Urinary bladder (tissue), 4 donors: Measurements from ENCODE around the gene MEIOC. TPM values are rescaled to one million over a fixed set of nuclear protein-coding genes. Genes with fewer than 3 reads are reported as not detected.
"Not testable (repeated sequence)": the region's sequence is repeated elsewhere in the genome, so short reads cannot be mapped to it uniquely, and the experiment has no call there.

Experiments
- DNase-seq: peaks from one replicate; pipeline ENCODE4 v3.0.0-alpha.2; 2015; ENCODE audit errors: extremely low spot score
- H3K27ac ChIP-seq: one replicate; pipeline ENCODE4 v1.5.1; 2013; ENCODE audit warnings: low read depth, mild to moderate bottlenecking, moderate library complexity
- H3K36me3 ChIP-seq: one replicate; pipeline ENCODE4 v1.6.1; 2013; ENCODE audit warnings: mild to moderate bottlenecking, moderate library complexity; ENCODE audit not compliant: insufficient read depth
- H3K4me1 ChIP-seq: one replicate; pipeline ENCODE4 v1.6.1; 2013; ENCODE audit warnings: mild to moderate bottlenecking, moderate library complexity; ENCODE audit not compliant: insufficient read depth
- H3K4me3 ChIP-seq: one replicate; pipeline ENCODE4 v1.5.1; 2013; ENCODE audit warnings: low read depth, low read length
- WGBS: extraction: QIAGEN DNeasy Blood & Tissue Kit; methylation state at CpG from one replicate; pipeline ENCODE4 v1.1.7; 2013; 5-methylcytosine and 5-hydroxymethylcytosine counted together
- polyA plus RNA-seq: library from polyadenylated mRNA; stranded (reverse); fragments of 200-250 nt; gene quantifications from one replicate; pipeline ENCODE4 v1.2.3, GENCODE V29; 2013
- total RNA-seq: library from RNA; depleted of rRNA; stranded (reverse); fragments of >200 nt; gene quantifications from one replicate; pipeline ENCODE4 v1.2.3, GENCODE V29; 2014
- donor health status: healthy with polysubstance abuse.
- donor health status: healthy.

MEIOC gene
- total and polyA plus RNA-seq, 2 donors = 0.05 TPM; not detected in 1

GRCh38 chr17:44630703-44631102, 25.6 kb upstream of the MEIOC start:
- 89% methylated on average over 4 of the region's 4 CpGs for WGBS
- Histone ChIP-seq H3K4me3 (no peak overlapping the region), H3K4me1 (no peaks in the 10 kb centered on the region), H3K27ac (no peak overlapping the region), H3K36me3 (no peaks in the 10 kb centered on the region)
- DNase-seq = no peak

GRCh38 chr17:44633998-44634397, 22.3 kb upstream of the MEIOC start:
- Histone ChIP-seq H3K4me3 (no peak overlapping the region), H3K27ac (no peak overlapping the region), H3K36me3 (no peaks in the 10 kb centered on the region), H3K4me1 (no peaks in the 10 kb centered on the region)
- no peak for DNase-seq
- 73% methylated on average over 8 of the region's 8 CpGs for WGBS

GRCh38 chr17:44634401-44634800, 21.9 kb upstream of the MEIOC start:
- not testable (repeated sequence) for H3K27ac ChIP-seq, DNase-seq, H3K36me3 ChIP-seq, H3K4me3 ChIP-seq, H3K4me1 ChIP-seq
- WGBS = 63% methylated on average over 4 of the region's 4 CpGs

GRCh38 chr17:44636562-44636961, 19.7 kb upstream of the MEIOC start:
- no peak overlapping the region for H3K27ac ChIP-seq
- H3K4me1 ChIP-seq = no peaks in the 10 kb centered on the region
- DNase-seq = peak; percentile 8
- 28% methylated on average over 1 of the region's 1 CpG for WGBS
- H3K4me3 ChIP-seq = no peak overlapping the region
- no peaks in the 10 kb centered on the region for H3K36me3 ChIP-seq

GRCh38 chr17:44637066-44637465, 19.2 kb upstream of the MEIOC start:
- WGBS = 64% methylated on average over 1 of the region's 1 CpG
- H3K36me3 ChIP-seq = no peaks in the 10 kb centered on the region
- DNase-seq = no peak
- no peak overlapping the region for H3K27ac ChIP-seq
- no peak overlapping the region for H3K4me3 ChIP-seq
- H3K4me1 ChIP-seq = no peaks in the 10 kb centered on the region

GRCh38 chr17:44642834-44643233, 13.4 kb upstream of the MEIOC start:
- peak; percentile 36 for DNase-seq
- 34% methylated on average over 7 of the region's 7 CpGs for WGBS
- H3K4me1 ChIP-seq = no peaks in the 10 kb centered on the region

GRCh38 chr17:44645341-44645740, 10.9 kb upstream of the MEIOC start:
- WGBS = 89% methylated on average over 12 of the region's 12 CpGs
- DNase-seq = no peak
- Histone ChIP-seq H3K27ac (no peak overlapping the region), H3K4me1 (no peaks in the 10 kb centered on the region), H3K36me3 (no peaks in the 10 kb centered on the region), H3K4me3 (no peak overlapping the region)

More at GRCh38 chr17:44642834-44643233, 13.4 kb upstream of the MEIOC start:
- H3K27ac ChIP-seq = no peak overlapping the region
- H3K36me3 ChIP-seq = no peaks in the 10 kb centered on the region
- no peak overlapping the region for H3K4me3 ChIP-seq

- 91% methylated on average over 4 of the region's 4 CpGs for WGBS
- DNase-seq = no peak
Measured at GRCh38 chr17:44646280-44646679, 10.0 kb upstream of the MEIOC start.

GRCh38 chr17:44647736-44648135, 8.5 kb upstream of the MEIOC start:
- no peaks in the 10 kb centered on the region for H3K4me1 ChIP-seq
- no peak for DNase-seq
- H3K27ac ChIP-seq = no peak overlapping the region
- H3K4me3 ChIP-seq = no peak overlapping the region
- no peaks in the 10 kb centered on the region for H3K36me3 ChIP-seq

More at GRCh38 chr17:44646280-44646679, 10.0 kb upstream of the MEIOC start:
- Histone ChIP-seq H3K4me3 (no peak overlapping the region), H3K27ac (no peak overlapping the region), H3K36me3 (no peaks in the 10 kb centered on the region), H3K4me1 (no peaks in the 10 kb centered on the region)

GRCh38 chr17:44648963-44649362, 7.3 kb upstream of the MEIOC start:
- DNase-seq = no peak
- H3K36me3 ChIP-seq = no peaks in the 10 kb centered on the region
- no peaks in the 10 kb centered on the region for H3K4me1 ChIP-seq
- 72% methylated on average over 2 of the region's 2 CpGs for WGBS
- no peak overlapping the region for H3K27ac ChIP-seq
- no peak overlapping the region for H3K4me3 ChIP-seq

- 77% methylated on average over 5 of the region's 5 CpGs for WGBS
- Histone ChIP-seq H3K4me1 (no peaks in the 10 kb centered on the region), H3K36me3 (no peaks in the 10 kb centered on the region), H3K4me3 (no peak overlapping the region), H3K27ac (no peak overlapping the region)
- DNase-seq = no peak
Measured at GRCh38 chr17:44651228-44651627, 5.0 kb upstream of the MEIOC start.

GRCh38 chr17:44652727-44653126, 3.5 kb upstream of the MEIOC start:
- H3K36me3 ChIP-seq = no peaks in the 10 kb centered on the region
- no peak overlapping the region for H3K27ac ChIP-seq
- 84% methylated on average over 8 of the region's 8 CpGs for WGBS
- no peaks in the 10 kb centered on the region for H3K4me1 ChIP-seq
- H3K4me3 ChIP-seq = no peak overlapping the region
- no peak for DNase-seq

- no peaks in the 10 kb centered on the region for H3K4me1 ChIP-seq
- H3K27ac ChIP-seq = no peak overlapping the region
- 94% methylated on average over 3 of the region's 3 CpGs for WGBS
- H3K4me3 ChIP-seq = no peak overlapping the region
- DNase-seq = no peak
- H3K36me3 ChIP-seq = no peaks in the 10 kb centered on the region
Measured at GRCh38 chr17:44653384-44653783, 2.9 kb upstream of the MEIOC start.

- no peak for DNase-seq
- H3K4me3 ChIP-seq = no peak overlapping the region
- H3K36me3 ChIP-seq = no peaks in the 10 kb centered on the region
- no peaks in the 10 kb centered on the region for H3K4me1 ChIP-seq
- WGBS = 84% methylated on average over 1 of the region's 1 CpG
- H3K27ac ChIP-seq = no peak overlapping the region
Measured at GRCh38 chr17:44653954-44654353, 2.3 kb upstream of the MEIOC start.

- Histone ChIP-seq H3K4me3 (no peak overlapping the region), H3K4me1 (no peaks in the 10 kb centered on the region), H3K27ac (no peak overlapping the region), H3K36me3 (no peaks in the 10 kb centered on the region)
- WGBS = 87% methylated on average over 2 of the region's 2 CpGs
- no peak for DNase-seq
Measured at GRCh38 chr17:44661835-44662234, 5.6 kb downstream of the MEIOC start.
